ENCODE measurements around the gene RNF31. TPM values are rescaled to one million over a fixed set of nuclear protein-coding genes. Genes with fewer than 3 reads are reported as not detected.

RNF31 gene
- total and polyA plus RNA-seq, 7 donors, result 13.6 to 57.8 (median 31.9) TPM

- peak overlapping the region; percentile 93 to 95 (median 94) for H3K27ac ChIP-seq
- DNase-seq, result no peak
- H3K27me3 ChIP-seq, result no peaks in the 10 kb centered on the region
- peak overlapping the region; percentile 85 to 99 (median 96) for H3K4me3 ChIP-seq
- intact Hi-C loops (cut with DNase I), result loop anchor here (2.0 to 5.0 kb wide), 2 partner anchors 22 to 580 kb away; partner anchors contain the start of genes DCAF11, NRL and THTPA
- 19 to 35% methylated on average over 13 of the region's 13 CpGs for WGBS, 2 donors
- peaks cover 14 to 24% (median 17%) of the 10 kb centered on the region in 4 donors for H3K36me3 ChIP-seq
- no peaks in the 10 kb centered on the region for H3K9me3 ChIP-seq
- H3K4me1 ChIP-seq, result peaks cover 0 to 45% (median 37%) of the 10 kb centered on the region in 4 donors
- TF ChIP-seq, protein P1, sequence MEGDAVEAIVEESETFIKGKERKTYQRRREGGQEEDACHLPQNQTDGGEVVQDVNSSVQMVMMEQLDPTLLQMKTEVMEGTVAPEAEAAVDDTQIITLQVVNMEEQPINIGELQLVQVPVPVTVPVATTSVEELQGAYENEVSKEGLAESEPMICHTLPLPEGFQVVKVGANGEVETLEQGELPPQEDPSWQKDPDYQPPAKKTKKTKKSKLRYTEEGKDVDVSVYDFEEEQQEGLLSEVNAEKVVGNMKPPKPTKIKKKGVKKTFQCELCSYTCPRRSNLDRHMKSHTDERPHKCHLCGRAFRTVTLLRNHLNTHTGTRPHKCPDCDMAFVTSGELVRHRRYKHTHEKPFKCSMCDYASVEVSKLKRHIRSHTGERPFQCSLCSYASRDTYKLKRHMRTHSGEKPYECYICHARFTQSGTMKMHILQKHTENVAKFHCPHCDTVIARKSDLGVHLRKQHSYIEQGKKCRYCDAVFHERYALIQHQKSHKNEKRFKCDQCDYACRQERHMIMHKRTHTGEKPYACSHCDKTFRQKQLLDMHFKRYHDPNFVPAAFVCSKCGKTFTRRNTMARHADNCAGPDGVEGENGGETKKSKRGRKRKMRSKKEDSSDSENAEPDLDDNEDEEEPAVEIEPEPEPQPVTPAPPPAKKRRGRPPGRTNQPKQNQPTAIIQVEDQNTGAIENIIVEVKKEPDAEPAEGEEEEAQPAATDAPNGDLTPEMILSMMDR (IDR thresholded peaks at IDR 0.05), result no peak
- TF ChIP-seq EP300 (IDR thresholded peaks at IDR 0.05) (no peak), POLR2AphosphoS5 (IDR thresholded peaks at IDR 0.05) (no peak), POLR2A (IDR thresholded peaks at IDR 0.05) (no peak)
Observed at GRCh38 chr14:24136684-24137528, 10.4 kb upstream of the RNF31 start.

DNA sequence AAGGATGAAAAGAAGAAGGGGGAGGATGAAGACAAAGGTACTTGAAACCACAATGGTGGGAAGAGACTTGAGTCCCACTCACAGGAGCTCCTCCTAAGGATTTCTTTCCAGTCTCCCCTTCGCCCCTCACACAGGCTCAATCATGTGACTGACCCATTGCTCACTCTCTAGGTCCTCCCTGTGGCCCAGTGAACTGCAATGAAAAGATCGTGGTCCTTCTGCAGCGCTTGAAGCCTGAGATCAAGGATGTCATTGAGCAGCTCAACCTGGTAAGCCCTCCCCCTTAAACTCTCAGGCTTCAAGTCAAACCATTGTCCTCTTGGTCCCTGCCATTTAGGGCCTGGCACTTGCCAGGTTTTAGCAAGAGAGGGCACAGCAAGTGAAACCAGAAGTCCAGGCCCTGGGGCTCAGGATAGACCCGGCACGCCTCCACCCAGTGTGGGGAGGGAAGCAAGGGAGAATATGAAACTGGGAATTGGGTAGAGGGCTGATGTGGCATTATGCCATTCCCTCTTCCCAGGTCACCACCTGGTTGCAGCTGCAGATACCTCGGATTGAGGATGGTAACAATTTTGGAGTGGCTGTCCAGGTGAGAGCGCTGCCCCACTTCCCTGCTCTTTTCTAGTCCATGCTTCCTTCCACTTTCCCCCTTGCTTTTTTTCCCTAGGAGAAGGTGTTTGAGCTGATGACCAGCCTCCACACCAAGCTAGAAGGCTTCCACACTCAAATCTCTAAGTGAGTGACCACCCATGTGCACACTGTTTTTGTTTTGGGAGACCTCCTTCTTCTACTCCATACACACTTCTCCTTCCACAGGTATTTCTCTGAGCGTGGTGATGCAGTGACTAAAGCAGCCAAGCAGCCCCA, 9.5 kb upstream of the RNF31 start:
- DNase-seq, result no peak
- WGBS, 2 donors, result 85 to 91% methylated on average over 8 of the region's 8 CpGs
- Histone ChIP-seq H3K36me3 (peaks cover 14 to 24% (median 17%) of the 10 kb centered on the region in 4 donors), H3K9me3 (no peaks in the 10 kb centered on the region), H3K4me1 (peaks cover 0 to 50% (median 41%) of the 10 kb centered on the region in 4 donors), H3K27me3 (no peaks in the 10 kb centered on the region), H3K4me3 (no peak overlapping the region), H3K27ac (peak overlapping the region; percentile 93 to 95 (median 94))
- TF ChIP-seq POLR2AphosphoS5 (IDR thresholded peaks at IDR 0.05), result no peak
- intact Hi-C loops (cut with DNase I), result loop anchor here (2.0 to 5.0 kb wide), 2 partner anchors 23 to 580 kb away; partner anchors contain the start of genes DCAF11, NRL and THTPA

DNA sequence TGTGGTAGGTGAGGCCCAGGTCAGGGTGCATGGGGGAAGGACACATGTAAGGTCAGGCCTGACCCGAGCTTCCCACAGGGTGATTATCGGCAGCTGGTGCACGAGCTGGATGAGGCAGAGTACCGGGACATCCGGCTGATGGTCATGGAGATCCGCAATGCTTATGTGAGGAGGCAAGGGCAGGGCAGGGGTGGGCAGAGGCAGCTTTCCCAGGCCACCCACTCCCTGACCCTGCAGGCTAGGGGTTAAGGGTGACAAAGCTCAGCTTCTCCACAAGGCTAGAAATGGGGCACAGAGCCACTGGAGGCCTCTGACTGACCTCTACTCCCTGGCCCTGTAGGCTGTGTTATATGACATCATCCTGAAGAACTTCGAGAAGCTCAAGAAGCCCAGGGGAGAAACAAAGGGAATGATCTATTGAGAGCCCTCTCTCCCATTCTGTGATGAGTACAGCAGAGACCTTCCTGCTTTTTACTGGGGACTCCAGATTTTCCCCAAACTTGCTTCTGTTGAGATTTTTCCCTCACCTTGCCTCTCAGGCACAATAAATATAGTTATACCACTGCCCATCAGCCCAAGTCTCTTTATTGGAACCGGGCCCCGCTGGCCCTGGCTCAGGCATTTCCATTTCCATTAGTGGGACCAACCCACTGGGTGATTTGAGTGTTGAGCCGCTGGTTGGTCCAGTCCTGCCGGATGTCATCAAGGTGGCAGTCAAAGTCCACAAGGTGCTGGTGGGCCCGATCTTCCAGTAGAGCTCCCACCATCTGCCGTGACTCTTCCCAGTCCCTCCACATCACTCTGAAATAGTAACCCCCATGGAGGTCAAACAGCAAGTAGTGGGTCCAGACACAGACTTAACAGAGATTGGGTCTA, 8.7 kb upstream of the RNF31 start:
- H3K9me3 ChIP-seq, result no peaks in the 10 kb centered on the region
- TF ChIP-seq POLR2A (IDR thresholded peaks at IDR 0.05) (no peak), POLR2AphosphoS5 (IDR thresholded peaks at IDR 0.05) (no peak), EP300 (IDR thresholded peaks at IDR 0.05) (no peak)
- TF ChIP-seq, protein P1 (IDR thresholded peaks at IDR 0.05), result no peak
- WGBS, 2 donors, result 79 to 86% methylated on average over 13 of the region's 13 CpGs
- intact Hi-C loops (cut with DNase I), result loop anchor here (5.0 kb wide), 1 partner anchor 581 kb away; the partner anchor contains the start of gene THTPA
- H3K27ac ChIP-seq, result peak overlapping the region in 2 of 4 donors; percentile 4 to 10
- peaks cover 14 to 27% (median 17%) of the 10 kb centered on the region in 4 donors for H3K36me3 ChIP-seq
- DNase-seq, result no peak
- no peaks in the 10 kb centered on the region for H3K27me3 ChIP-seq
- no peak overlapping the region for H3K4me3 ChIP-seq
- peaks cover 0 to 50% (median 41%) of the 10 kb centered on the region in 4 donors for H3K4me1 ChIP-seq

GRCh38 chr14:24139272-24139934, 7.9 kb upstream of the RNF31 start:
- intact Hi-C loops (cut with DNase I), result loop anchor here (5.0 kb wide), 1 partner anchor 582 kb away; the partner anchor contains the start of gene THTPA
- Histone ChIP-seq H3K4me1 (peaks cover 0 to 50% (median 42%) of the 10 kb centered on the region in 4 donors), H3K4me3 (no peak overlapping the region), H3K36me3 (peaks cover 14 to 33% (median 17%) of the 10 kb centered on the region in 4 donors), H3K27ac (peak overlapping the region in 2 of 4 donors; percentile 98), H3K27me3 (no peaks in the 10 kb centered on the region), H3K9me3 (no peaks in the 10 kb centered on the region)
- WGBS, 2 donors, result 77 to 87% methylated on average over 9 of the region's 9 CpGs
- TF ChIP-seq, protein P1 (IDR thresholded peaks at IDR 0.05), result no peak
- TF ChIP-seq POLR2AphosphoS5 (IDR thresholded peaks at IDR 0.05) (no peak), POLR2A (IDR thresholded peaks at IDR 0.05) (no peak), EP300 (IDR thresholded peaks at IDR 0.05) (no peak)
- no peak for DNase-seq

All from sigmoid colon (tissue), 7 donors.